SK-N-MC (cell line): Measurements from ENCODE around the gene PILRA.
"Not testable (repeated sequence)": the region's sequence is repeated elsewhere in the genome, so short reads cannot be mapped to it uniquely, and the experiment has no call there.

Source experiments
- EZH2 ChIP-seq: fragments of 200-600 bp; sonication (generic); IDR thresholded peaks from one replicate; pipeline ENCODE4 v1.6.1; 2017; ENCODE audit warnings: antibody characterized with exemption
- POLR2AphosphoS5 ChIP-seq: IDR thresholded peaks from 2 replicates; pipeline ENCODE4 v1.6.1; 2012; ENCODE audit warnings: mild to moderate bottlenecking, low read depth, low read length, borderline replicate concordance

DNA sequence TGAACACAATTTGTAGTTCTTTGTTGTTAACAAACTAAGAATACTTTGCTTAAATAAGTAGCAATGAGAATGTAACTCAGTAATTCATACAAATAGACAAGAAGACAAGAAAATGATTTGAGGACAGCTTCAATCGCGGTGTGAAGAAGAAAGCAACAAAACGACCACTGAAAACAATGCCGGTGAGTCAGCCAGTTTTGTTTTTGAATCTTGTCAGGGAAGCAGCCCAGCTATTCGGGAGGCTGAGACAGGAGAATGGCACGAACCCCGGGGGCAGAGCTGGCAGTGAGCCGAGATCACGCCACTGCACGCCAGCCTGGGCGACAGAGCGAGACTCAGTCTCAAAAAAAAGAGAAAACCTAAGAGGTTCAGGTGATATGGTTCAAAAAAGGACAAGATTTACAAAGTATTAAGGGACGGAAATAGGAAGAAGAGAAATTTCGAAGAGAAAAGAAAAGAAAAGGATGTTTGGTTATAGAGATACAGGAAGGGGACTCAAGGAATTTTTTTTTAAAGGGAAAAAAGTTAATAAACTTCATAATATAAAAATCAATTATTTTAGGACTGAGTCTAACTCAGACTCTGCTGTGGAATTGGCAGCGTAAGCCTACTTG lies 35.1 kb upstream of the PILRA start:
- TF ChIP-seq POLR2AphosphoS5, EZH2: not testable (repeated sequence)
